Activated CD8-positive, alpha-beta memory T cell treated with anti-CD3 and anti-CD28 coated beads for 48 hours (primary cell): Measurements from ENCODE around the gene OBSCN.

Source experiments
- DNase-seq, 3 experiments: peaks; one replicate each; pipeline ENCODE4 v3.0.0-alpha.2; 2020; ENCODE audit warnings: low read depth in 2 of 3, low spot score in 2 of 3

OBSCN gene

DNA sequence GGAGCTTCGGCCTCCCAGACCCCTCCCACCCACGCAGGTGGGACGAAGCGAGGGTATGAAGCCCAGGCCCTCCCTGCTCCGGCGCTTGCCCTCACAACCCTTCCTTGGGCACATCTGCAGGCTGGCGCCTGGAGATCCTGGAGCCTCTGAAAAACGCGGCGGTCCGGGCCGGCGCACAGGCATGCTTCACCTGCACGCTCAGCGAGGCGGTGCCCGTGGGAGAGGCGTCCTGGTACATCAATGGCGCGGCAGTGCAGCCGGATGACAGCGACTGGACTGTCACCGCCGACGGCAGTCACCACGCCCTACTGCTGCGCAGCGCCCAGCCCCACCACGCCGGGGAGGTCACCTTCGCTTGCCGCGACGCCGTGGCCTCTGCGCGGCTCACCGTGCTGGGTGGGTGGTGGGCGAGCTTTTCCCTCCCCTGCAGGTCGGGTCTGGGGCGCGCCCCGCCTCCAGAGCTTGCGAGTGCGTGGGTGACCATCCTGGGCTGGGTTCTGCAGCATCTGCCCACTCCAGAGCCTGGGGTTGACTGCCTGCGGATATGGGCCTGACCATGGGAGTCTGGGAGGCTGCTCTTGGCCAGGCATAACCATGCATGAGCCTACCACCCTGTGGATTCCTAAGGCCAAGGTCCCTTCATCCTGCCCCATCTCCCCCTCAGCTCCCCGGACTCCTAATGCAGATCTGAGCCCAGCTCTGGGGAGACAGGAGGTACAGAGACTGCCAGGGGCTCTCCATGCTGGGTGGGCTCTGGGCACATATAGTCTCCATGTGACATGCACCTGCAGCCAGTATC, 108.9 kb downstream of the OBSCN start:
- DNase-seq, result no peak

DNA sequence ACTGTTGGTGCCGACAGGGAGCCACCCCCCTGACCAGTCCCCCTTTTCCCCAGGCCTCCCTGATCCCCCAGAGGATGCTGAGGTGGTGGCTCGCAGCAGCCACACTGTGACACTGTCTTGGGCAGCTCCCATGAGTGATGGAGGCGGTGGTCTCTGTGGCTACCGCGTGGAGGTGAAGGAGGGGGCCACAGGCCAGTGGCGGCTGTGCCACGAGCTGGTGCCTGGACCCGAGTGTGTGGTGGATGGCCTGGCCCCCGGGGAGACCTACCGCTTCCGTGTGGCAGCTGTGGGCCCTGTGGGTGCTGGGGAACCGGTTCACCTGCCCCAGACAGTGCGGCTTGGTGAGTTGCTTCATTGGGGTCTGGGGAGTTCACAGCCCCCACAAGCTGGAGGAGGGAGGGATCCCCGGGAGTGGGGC, 109.6 kb downstream of the OBSCN start:
- DNase-seq, result no peak

DNA sequence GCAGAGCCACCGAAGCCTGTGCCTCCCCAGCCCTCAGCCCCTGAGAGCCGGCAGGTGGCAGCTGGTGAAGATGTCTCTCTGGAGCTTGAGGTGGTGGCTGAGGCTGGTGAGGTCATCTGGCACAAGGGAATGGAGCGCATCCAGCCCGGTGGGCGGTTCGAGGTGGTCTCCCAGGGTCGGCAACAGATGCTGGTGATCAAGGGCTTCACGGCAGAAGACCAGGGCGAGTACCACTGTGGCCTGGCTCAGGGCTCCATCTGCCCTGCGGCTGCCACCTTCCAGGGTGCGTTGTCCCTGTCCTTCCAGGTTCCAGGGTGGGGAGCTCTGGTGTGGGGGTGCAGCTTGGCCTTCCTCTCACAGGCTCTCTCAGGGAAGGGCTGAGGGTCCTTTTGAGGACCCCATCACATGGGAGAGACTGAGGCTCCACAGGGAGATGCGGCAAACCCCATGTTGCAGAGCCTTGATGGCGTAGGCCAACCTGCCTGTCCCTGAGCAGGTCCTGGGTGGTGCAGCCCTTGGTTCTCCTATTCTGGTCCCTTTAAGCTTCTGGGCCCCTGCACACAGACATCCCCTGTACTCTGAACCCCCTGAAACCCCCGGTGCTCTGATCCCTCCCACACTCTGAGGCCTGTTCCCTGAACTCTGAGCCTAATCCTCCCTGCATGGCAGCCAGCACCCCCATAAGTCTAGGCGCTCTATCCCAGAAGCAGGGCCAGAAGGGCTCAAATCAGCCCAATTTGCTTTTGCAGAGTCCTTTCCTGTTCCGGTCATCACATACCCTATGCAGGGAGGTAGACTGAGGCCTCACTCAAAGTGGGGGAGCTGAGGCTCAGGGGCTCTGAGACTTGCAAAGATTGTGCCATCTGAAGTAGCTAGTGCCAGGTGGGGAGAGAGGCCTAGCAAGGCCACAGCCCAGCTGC, 110.3 kb downstream of the OBSCN start:
- DNase-seq, result no peak

DNA sequence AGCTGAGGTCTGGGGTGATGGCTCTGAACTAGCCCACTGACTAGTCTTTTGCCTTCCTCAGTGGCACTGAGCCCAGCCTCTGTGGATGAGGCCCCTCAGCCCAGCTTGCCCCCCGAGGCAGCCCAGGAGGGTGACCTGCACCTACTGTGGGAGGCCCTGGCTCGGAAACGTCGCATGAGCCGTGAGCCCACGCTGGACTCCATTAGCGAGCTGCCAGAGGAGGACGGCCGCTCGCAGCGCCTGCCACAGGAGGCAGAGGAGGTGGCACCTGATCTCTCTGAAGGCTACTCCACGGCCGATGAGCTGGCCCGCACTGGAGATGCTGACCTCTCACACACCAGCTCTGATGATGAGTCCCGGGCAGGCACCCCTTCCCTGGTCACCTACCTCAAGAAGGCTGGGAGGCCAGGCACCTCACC, 111.0 kb downstream of the OBSCN start:
- no peak for DNase-seq

DNA sequence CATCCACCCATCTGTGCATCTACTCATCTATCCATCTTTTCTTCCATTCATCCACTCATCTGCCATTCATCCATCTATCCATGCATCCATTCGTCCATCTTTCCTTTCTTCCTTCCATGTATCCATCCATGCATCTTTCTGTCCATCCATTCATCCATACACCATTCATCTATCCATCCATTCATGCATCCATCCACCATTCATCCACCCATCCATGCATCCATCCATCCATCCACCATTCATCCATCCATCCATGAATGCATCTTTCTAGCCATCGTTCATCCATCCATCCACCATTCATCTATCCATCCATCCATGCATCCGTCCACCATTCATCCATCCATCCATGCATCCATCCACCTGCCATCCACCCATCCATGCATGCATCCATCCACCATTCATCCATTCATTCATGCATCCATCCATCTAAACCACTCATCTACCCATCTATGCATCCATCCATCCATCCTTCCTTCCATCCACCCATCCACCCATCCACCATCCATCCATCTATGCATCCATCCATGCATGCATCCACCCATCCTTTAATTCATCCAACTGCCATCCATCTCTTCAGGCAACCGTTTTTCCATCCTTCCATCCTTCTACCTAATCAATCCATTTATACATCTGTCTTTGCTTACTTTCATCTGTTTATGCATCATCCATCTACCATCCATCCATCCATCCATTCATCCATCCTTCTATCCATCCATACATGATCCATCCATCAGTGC, 111.7 kb downstream of the OBSCN start:
- DNase-seq, result no peak

DNA sequence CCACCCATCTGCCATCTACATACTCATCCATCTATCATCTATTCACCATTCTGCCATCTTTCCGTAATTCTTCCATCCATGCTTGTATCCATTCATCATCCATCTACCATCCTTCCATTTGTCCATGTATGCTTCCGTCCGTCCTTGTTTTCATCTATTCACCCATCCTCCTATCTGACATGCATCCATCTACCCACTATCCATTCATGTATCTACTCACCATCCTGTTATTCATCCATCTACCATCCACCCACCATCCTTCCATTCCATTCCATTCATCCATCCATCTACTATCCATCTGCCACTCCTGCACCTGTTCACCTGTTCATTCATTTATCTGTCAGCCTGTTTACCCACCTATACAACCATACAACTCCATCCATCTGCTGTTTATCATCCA, 112.5 kb downstream of the OBSCN start:
- no peak for DNase-seq

DNA sequence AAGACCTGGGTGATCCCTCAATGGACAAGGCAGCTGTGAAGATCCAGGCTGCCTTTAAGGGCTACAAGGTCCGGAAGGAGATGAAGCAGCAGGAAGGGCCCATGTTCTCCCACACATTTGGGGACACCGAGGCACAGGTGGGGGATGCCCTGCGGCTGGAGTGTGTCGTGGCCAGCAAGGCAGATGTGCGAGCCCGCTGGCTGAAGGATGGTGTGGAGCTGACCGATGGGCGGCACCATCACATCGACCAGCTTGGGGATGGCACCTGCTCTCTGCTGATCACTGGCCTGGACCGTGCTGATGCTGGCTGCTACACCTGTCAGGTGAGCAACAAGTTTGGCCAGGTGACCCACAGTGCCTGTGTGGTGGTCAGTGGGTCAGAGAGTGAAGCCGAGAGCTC, 113.6 kb downstream of the OBSCN start:
- DNase-seq, result no peak

DNA sequence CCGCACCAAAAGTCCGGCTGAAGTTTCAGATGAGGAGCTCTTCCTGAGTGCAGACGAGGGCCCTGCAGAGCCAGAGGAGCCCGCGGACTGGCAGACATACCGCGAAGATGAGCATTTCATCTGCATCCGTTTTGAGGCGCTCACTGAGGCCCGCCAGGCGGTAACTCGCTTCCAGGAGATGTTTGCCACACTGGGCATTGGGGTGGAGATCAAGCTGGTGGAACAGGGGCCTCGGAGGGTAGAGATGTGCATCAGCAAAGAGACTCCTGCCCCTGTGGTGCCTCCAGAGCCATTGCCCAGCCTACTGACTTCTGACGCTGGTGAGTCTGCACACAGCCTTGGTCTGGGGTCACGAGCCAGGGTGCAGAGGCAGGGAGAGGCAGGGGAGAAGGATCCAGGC, 114.1 kb downstream of the OBSCN start:
- no peak for DNase-seq

DNA sequence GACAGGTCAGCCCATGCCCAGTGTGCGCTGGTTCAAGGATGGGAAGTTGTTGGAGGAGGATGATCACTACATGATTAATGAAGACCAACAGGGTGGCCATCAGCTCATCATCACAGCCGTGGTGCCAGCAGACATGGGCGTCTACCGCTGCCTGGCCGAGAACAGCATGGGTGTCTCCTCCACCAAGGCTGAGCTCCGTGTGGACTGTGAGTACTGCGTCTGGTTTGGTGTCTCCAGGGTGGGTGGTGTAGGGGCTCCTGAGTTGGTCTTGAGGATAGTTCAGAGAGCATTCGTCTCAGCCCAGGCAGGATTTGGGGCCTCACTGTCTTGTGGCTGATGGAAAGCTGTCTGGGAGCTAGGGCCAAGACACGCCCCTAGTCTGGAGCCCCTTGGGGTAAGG, 115.6 kb downstream of the OBSCN start:
- DNase-seq, result no peak

DNA sequence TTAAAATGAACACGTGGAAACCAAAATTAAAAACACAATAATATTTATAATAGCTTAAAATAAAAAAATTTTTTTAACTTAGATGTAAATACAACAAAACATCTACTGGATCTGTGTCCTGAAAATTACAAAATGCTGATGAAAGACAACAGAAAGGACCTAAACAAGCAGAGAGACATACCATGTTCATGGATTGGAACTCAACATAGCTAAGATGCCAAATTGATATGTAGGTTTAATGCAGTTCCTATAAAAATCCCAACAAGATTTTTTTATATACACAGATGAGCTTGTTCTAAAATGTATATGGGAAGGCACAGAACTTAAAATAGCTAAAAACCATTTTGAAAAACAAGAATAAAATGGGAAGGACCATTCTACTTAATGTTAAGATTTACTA, 117.4 kb downstream of the OBSCN start:
- no peak for DNase-seq

DNA sequence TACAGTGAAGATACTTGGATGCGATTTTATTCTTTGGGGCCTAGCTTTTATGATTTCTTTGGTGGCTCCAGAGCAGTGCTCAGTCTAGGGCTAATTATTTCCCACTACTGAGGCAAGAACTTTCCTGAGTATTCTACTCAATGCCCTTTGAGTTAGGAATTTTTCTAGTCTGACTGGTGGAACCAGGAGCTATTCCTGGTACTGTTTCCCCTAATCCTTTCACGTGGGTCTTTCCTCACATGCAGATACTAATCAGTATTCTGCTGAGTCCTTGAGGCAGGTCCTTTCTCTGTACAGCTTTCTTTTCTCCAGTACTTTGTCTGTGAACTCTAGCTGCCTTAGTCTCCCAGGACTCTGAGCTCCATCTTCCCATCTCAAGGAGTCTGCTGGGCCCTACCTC, 122.0 kb downstream of the OBSCN start:
- DNase-seq, result no peak

DNA sequence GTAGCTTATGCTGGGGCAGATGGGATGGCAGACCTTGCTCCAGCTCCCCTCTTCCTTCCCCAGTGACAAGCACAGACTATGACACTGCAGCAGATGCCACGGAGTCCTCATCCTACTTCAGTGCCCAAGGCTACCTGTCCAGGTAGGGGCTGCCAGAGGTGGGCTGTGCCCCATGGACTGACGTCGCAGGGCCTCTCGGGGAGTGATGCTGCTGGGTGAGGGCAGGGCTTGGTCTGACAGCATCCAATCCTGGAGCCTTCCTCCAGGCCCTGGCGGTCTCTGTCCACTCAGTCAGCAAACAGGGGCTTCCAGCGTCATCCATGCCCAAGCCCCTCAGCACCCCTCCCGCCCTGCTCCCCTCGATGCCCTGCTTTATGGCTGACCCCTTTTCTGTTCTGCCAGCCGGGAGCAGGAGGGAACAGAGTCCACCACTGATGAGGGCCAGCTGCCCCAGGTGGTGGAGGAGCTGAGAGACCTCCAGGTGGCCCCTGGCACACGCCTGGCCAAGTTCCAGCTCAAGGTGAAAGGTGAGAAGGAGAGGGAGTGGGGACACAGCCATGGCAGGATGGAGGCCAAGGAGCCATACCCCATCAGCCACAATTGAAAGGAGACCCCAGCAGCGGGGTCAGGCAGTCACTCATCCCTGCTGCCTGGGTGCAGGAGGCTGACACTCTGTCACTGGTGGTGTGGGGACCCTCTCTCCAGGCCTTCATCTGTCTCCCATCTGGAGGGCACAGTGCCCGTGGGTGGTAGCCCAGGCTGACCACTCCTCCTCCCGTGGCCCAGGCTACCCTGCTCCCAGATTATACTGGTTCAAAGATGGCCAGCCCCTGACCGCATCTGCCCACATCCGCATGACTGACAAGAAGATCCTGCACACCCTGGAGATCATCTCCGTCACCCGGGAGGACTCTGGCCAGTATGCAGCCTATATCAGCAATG, 125.2 kb downstream of the OBSCN start:
- DNase-seq, result no peak

DNA sequence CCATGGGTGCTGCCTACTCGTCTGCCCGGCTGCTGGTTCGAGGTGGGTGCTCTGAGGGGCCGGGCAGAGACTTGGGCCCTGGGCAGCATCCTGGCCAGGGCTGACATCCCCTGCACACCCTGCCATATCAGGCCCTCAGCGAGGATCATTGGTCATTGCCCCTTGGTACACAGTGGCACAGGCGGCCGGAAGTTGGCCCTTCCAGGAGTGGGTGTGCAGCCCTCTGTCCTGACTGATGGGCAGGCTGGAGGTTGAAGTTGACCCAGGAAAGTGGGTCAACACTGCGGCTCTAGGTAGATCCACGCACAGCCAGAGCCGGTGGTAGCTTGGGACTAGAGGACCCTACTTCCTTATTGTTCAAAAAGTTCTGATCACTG, 125.9 kb downstream of the OBSCN start:
- DNase-seq, result no peak

DNA sequence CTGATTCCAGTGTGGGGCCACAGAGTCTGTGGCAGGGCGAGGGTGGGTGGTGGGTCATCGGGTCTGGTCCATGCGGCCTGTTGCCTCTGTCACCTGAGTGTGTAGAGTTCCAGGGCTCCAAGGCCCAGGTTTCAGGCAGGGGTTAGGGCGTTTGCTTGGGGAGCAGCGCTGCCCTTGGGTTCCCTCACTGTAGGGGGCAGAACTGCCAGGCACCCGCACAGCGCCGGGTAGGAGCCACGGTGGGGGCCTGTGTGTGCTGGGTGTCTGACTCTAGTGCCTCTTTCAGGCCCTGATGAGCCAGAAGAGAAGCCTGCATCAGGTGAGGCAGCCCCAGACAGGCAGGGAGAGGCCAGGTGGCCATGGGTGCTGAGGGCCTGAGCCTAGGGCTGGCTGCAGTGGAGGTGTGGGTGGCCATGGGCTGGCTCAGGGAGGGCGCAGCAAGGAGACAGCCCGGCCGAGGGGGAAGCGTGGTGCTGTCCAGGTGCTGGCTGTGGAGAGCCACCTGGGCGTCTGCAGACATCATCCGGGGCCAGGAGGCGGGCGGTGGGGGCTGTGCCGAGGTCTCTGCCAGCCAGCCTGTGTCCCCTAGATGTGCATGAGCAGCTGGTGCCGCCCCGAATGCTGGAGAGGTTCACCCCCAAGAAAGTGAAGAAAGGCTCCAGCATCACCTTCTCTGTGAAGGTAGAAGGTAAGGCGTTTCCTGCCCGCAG, 126.5 kb downstream of the OBSCN start:
- no peak for DNase-seq

DNA sequence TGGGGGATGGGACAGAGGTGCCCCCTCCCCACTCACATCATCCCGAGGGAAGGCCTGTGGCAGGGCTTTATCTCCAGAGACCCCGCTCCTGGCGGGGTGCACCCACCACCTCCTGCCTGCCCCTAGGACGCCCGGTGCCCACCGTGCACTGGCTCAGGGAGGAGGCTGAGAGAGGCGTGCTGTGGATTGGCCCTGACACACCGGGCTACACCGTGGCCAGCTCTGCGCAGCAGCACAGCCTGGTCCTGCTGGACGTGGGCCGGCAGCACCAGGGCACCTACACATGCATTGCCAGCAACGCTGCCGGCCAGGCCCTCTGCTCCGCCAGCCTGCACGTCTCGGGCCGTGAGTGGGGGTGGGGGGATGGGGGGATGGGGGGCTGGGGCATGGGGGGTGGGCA, 127.1 kb downstream of the OBSCN start:
- DNase-seq, result no peak

DNA sequence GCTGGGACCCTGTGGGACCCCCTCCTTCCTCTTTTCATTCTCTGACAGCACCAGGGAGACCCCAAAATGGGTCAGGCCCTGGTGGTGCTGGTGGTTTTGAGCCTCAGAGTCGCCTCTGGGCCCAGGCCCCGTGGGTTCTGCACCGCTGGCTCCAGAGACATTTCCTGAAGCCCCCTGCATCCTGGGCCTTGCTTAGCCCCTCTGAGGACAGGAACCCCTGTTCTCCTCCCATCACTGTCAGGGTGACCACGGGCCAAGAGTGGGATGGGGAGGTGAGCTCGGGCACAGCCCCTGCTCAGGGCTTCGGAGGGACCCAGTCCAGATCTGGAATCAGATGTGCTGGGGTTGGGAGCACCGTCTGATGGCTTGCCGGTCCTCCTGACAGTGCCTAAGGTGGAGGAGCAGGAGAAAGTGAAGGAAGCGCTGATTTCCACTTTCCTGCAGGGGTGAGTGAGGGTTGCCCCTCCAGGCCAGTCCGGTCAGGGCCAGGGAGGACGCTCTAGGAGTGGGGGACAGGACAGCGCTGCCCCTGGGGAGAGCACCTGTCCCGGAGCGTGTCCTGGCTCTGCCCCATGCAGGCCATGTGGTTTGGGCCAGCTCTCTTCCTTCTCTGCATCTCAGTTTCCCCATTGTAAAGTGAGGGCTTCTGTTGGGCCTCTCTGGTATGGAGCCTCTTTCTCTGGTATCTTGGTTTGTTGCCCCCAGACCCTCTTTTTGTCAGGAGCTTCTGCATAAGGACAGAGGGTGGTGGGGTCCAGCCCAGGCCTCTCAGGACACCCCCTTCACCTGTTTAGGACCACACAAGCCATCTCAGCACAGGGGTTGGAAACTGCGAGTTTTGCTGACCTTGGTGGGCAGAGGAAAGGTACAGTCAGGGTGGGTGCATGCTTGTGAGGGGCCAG, 127.8 kb downstream of the OBSCN start:
- no peak for DNase-seq

DNA sequence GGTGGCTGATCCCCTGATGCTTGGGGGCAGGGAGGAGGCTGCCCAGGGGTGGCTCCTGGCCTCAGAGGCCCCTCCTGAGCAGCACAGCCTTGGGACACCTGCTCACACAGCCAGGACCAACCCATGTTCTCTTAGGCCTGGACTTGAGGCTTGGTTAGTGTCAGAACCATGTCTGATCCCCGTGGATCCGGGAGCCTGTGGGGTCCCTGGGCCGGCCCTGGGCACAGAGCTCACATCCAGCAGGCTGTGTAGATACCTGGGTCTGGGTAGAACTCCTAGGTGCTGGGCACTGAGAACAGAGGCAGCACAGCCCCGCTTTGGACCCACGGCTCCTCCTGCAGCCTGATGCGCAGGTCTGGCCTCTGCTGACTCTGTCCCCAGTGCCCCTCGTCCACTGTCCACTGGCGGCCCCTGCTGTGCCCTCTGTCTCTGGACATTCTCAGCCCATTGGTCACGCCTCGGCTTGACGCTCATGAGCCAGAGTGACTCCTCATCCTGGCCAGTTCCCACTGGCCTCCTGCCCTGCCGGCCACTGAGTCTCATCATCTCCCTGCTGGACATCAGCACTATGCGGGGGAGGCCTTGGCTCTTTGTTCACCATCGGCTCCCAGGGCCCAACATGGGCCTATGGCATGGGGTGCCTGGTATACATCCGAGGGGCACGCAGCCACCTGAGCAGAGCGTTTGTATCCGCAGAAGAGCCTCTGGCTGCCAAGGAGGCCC, 128.6 kb downstream of the OBSCN start:
- DNase-seq, result no peak

DNA sequence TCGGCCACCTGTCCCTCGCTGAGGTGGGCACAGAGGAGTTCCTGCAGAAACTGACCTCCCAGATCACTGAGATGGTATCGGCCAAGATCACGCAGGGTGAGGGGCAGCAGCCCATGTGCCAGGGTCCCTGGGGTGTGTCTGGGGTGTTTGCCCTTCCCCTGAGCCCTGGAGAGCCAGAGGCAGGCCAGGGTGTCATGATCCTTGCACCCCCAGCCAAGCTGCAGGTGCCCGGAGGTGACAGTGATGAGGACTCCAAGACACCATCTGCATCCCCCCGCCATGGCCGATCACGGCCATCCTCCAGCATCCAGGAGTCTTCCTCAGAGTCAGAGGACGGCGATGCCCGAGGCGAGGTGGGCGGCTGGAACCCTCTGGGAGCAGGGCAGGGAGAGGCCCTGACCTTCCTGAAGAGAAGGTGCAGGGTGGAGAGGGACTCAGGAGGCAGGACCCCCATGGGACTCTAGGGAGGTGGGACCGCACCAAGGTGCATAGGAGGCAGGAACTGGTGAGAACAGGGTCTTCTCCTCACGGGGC, 129.3 kb downstream of the OBSCN start:
- DNase-seq, result no peak
